ENCODE results near the gene DLAT.
"Not testable (repeated sequence)": the region's sequence is repeated elsewhere in the genome, so short reads cannot be mapped to it uniquely, and the experiment has no call there.

DLAT gene

DNA sequence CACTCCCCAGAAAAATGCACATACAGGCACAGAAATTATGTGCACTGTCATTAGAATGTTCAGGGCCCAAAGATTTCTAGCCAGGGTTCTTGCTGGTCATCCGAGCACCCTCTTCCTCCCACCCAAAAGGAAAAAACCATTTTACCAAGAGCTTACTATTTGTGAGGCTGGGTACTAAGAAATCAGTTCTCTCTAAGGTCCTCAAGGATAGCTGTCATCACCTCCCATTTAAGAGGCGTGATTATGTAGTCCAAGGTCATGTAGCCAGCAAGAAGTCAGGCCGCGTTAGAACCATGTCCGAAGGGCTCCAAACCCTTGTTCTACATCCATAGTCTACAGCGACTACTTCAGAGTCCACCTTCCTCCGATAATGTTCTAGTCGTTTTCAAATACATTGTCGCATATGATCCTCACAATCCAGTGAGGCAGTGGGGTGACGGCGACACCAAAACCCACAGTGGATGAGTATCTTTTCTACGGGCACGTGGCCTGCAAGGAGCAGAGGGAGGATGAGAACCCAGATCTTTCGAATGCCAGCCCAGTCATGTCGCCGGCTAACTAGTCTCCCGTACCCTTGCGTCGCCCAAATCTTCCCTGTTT, 60.7 kb downstream of the DLAT start:
- Histone ChIP-seq H3K79me2 (ENCODE audit: insufficient read depth, low read depth) (peaks cover 34% of the 10 kb centered on the region; the same call in 1 of the 2 replicates), H3K36me3 (ENCODE audit: insufficient read depth) (no peaks in the 10 kb centered on the region; the same call in 1 of the 2 replicates), H2AFZ (ENCODE audit: low read depth) (peak overlapping the region; percentile 81), H3K4me3 (IDR thresholded peaks at IDR 0.05; ENCODE audit: insufficient read depth, low read depth, low read length) (no peak overlapping the region), H3K4me2 (peak overlapping the region; percentile 64), H3K9ac (peak overlapping the region; percentile 83), H4K20me1 (ENCODE audit: insufficient read depth) (no peaks in the 10 kb centered on the region), H3K27me3 (ENCODE audit: insufficient read depth, low read depth) (no peaks in the 10 kb centered on the region), H3K27ac (peak overlapping the region; percentile 59), H3K4me1 (ENCODE audit: low read depth, poor library complexity, severe bottlenecking) (peaks cover 15% of the 10 kb centered on the region)
- TF ChIP-seq, protein P1, sequence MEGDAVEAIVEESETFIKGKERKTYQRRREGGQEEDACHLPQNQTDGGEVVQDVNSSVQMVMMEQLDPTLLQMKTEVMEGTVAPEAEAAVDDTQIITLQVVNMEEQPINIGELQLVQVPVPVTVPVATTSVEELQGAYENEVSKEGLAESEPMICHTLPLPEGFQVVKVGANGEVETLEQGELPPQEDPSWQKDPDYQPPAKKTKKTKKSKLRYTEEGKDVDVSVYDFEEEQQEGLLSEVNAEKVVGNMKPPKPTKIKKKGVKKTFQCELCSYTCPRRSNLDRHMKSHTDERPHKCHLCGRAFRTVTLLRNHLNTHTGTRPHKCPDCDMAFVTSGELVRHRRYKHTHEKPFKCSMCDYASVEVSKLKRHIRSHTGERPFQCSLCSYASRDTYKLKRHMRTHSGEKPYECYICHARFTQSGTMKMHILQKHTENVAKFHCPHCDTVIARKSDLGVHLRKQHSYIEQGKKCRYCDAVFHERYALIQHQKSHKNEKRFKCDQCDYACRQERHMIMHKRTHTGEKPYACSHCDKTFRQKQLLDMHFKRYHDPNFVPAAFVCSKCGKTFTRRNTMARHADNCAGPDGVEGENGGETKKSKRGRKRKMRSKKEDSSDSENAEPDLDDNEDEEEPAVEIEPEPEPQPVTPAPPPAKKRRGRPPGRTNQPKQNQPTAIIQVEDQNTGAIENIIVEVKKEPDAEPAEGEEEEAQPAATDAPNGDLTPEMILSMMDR (conservative IDR thresholded peaks at IDR 0.05; ENCODE audit: low read depth, low read length) = no peak

DNA sequence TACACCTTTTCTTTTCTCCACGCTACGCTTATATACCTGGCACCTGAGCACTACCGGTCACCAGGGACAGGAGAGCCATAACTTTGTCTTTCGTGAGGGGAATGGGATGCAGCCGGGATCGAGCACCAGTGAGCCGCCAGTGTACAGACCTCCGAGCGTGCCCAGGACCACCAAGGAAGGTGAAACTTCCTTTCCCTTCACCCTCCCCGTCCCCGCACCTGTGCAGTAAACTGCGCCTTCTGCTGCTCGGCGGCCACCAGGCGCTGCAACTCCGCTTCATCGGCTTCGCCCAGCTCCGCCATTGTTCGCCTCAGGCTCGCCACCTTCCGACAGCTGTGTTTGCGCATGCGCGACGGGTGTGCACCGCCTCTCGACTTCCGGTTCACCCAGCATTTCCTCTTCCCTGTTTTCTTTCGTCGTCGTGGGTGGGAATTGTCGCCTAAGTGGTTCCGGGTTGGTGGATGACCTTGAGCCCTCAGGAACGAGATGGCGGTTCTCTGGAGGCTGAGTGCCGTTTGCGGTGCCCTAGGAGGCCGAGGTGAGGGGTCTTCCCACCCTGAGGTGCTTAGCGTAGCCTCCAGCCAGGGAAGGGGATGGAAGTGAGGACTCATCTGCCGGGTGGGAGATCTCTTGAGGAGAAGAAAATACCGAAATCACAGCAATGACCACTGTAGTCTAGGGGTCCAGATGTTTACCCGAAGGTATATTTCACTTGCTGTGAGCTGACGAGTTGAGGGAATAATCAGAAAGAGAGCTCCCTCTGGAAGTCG, 61.4 kb downstream of the DLAT start, which contains the start of the genes SDHD and TIMM8B:
SDHD (plus strand) TSS at position 452 of the 770 bp plus-strand sequence; CDS start at position 487, 35 bp downstream.
TIMM8B (minus strand) TSS at position 335 of the 770 bp plus-strand sequence; CDS start at position 302, 33 bp downstream.
- Histone ChIP-seq H3K4me2 (peak within 1 kb of the TSS; percentile 64), H3K4me3 (IDR thresholded peaks at IDR 0.05; ENCODE audit: insufficient read depth, low read depth, low read length) (no peak within 1 kb of the TSS), H3K27me3 (ENCODE audit: insufficient read depth, low read depth) (no peaks in the 10 kb centered on the region), H3K4me1 (ENCODE audit: low read depth, poor library complexity, severe bottlenecking) (peaks cover 15% of the 10 kb centered on the region), H2AFZ (ENCODE audit: low read depth) (peak within 1 kb of the TSS; percentile 81), H3K9ac (peak within 1 kb of the TSS; percentile 83), H3K36me3 (ENCODE audit: insufficient read depth) (no peaks in the 10 kb centered on the region; the same call in 1 of the 2 replicates), H4K20me1 (ENCODE audit: insufficient read depth) (no peaks in the 10 kb centered on the region), H3K79me2 (ENCODE audit: insufficient read depth, low read depth) (peaks cover 34% of the 10 kb centered on the region; the same call in 1 of the 2 replicates), H3K27ac (peak within 1 kb of the TSS; percentile 59)
- TF ChIP-seq, protein P1 (conservative IDR thresholded peaks at IDR 0.05; ENCODE audit: low read depth, low read length) = no peak

DNA sequence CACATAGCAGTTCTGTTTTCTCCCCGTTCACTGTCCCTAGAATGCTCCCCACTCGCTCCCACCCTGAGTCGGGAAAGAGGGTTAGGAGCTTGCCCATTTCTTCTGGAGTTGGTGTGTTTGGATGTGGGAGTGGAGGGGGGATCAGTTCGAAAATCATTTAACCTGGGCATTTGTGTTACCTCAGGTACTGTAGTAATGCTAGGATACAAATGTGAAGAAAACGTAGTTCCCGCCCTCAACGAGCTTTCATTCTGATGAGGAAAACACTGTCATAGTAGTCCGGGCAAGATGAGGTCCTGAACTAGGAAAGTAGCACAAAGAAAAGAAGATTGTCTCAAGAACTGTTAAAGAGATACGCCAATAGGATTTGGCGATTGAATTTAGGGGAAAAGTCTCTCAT, 62.0 kb downstream of the DLAT start:
- Histone ChIP-seq H3K27me3 (ENCODE audit: insufficient read depth, low read depth) (no peaks in the 10 kb centered on the region), H3K79me2 (ENCODE audit: insufficient read depth, low read depth) (peaks cover 34% of the 10 kb centered on the region; the same call in 1 of the 2 replicates), H2AFZ (ENCODE audit: low read depth) (peak overlapping the region; percentile 81; the same call in 1 of the 2 replicates), H3K27ac (peak overlapping the region; percentile 53; the same call in 1 of the 2 replicates), H4K20me1 (ENCODE audit: insufficient read depth) (no peaks in the 10 kb centered on the region), H3K9ac (peak overlapping the region; percentile 83; the same call in 1 of the 2 replicates), H3K4me3 (IDR thresholded peaks at IDR 0.05; ENCODE audit: insufficient read depth, low read depth, low read length) (no peak overlapping the region), H3K4me2 (peak overlapping the region; percentile 49), H3K4me1 (ENCODE audit: low read depth, poor library complexity, severe bottlenecking) (peaks cover 15% of the 10 kb centered on the region), H3K36me3 (ENCODE audit: insufficient read depth) (no peaks in the 10 kb centered on the region; the same call in 1 of the 2 replicates)
- TF ChIP-seq, protein P1 (conservative IDR thresholded peaks at IDR 0.05; ENCODE audit: low read depth, low read length) = no peak

DNA sequence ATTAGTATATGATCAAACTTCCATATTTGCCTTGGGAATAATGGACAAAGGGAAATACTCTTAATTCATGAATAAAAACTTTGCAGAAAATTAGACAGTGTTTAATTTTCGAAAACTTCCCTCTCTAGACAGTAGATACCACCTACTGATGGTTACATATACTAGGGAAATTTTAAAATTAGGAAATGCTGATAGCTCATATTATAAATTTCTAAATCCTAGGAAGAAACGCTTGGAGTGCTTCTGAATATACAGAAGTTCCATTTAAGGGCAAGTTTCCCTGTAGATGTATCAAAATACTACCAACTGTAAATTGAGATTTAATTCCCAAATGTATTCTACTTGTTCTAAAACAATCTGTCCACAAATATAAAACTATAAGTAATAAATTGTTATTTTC, 70.1 kb downstream of the DLAT start:
- H2AFZ ChIP-seq (ENCODE audit: low read depth); H4K20me1 ChIP-seq (ENCODE audit: insufficient read depth); H3K4me2 ChIP-seq; H3K36me3 ChIP-seq (ENCODE audit: insufficient read depth); H3K4me1 ChIP-seq (ENCODE audit: low read depth, poor library complexity, severe bottlenecking); H3K79me2 ChIP-seq (ENCODE audit: insufficient read depth, low read depth); H3K4me3 ChIP-seq (IDR thresholded peaks at IDR 0.05; ENCODE audit: insufficient read depth, low read depth, low read length); H3K27ac ChIP-seq; H3K9ac ChIP-seq; H3K27me3 ChIP-seq (ENCODE audit: insufficient read depth, low read depth): not testable (repeated sequence)

Data from KMS-11 (cell line).